HG03565 (cell line): ENCODE results near the gene ZNF503.

Source experiments
- ATAC-seq: cut with Tn5 transposase; IDR thresholded peaks from one replicate; pipeline ENCODE4 v1.9.1; 2021; ENCODE audit warnings: mild to moderate bottlenecking, moderate library complexity; ENCODE audit not compliant: unreplicated experiment

The ZNF503 gene

GRCh38 chr10:75432176-75432575, 30.6 kb upstream of the ZNF503 start:
- no peak for ATAC-seq

- ATAC-seq: no peak
These were observed 29.9 kb upstream of the ZNF503 start, which contains the start of gene LRMDA for GRCh38 chr10:75431180-75432111. Gene LRMDA, plus strand, starts transcription at chr10:75431624.

- no peak for ATAC-seq
These were observed 28.6 kb upstream of the ZNF503 start for GRCh38 chr10:75430000-75430763.

- no peak for ATAC-seq
These were observed 27.7 kb upstream of the ZNF503 start for GRCh38 chr10:75429159-75429827.

- ATAC-seq: no peak
These were observed 27.0 kb upstream of the ZNF503 start for GRCh38 chr10:75428434-75429158.

- no peak for ATAC-seq
These were observed 26.4 kb upstream of the ZNF503 start for GRCh38 chr10:75427951-75428350.

GRCh38 chr10:75426880-75427279, 25.3 kb upstream of the ZNF503 start:
- no peak for ATAC-seq

GRCh38 chr10:75425291-75426079, 23.9 kb upstream of the ZNF503 start:
- no peak for ATAC-seq

- no peak for ATAC-seq
These were observed 23.0 kb upstream of the ZNF503 start for GRCh38 chr10:75424571-75424970.

- ATAC-seq: no peak
These were observed 21.3 kb upstream of the ZNF503 start for GRCh38 chr10:75422913-75423312.

GRCh38 chr10:75418712-75419111, 17.1 kb upstream of the ZNF503 start:
- no peak for ATAC-seq

GRCh38 chr10:75418293-75418692, 16.7 kb upstream of the ZNF503 start:
- ATAC-seq: no peak

GRCh38 chr10:75417522-75417927, 16.0 kb upstream of the ZNF503 start:
- ATAC-seq: no peak

- ATAC-seq: no peak
These were observed 13.0 kb upstream of the ZNF503 start for GRCh38 chr10:75414527-75414926.

- no peak for ATAC-seq
These were observed 8.8 kb upstream of the ZNF503 start for GRCh38 chr10:75410132-75411005.

- no peak for ATAC-seq
These were observed 7.6 kb upstream of the ZNF503 start for GRCh38 chr10:75408911-75409885.

- no peak for ATAC-seq
These were observed 6.9 kb upstream of the ZNF503 start for GRCh38 chr10:75408509-75408875.
